ENCODE measurements around the gene NTF4.

GRCh38 chr19:49111218-49111998 is 46.8 kb upstream of the NTF4 start:
- no peak for TF ChIP-seq CTCF (IDR thresholded peaks at IDR 0.05; ENCODE audit: low read depth, low read length)
- TF ChIP-seq POLR2A (IDR thresholded peaks at IDR 0.05; ENCODE audit: extremely low read depth, insufficient read length): no peak
- no peak for TF ChIP-seq MAX (IDR thresholded peaks at IDR 0.05; ENCODE audit: low read depth, low read length)

Data from NB4 (cell line).